HG02610 (cell line): ENCODE data around the gene SYNCRIP.
"Not testable (repeated sequence)": the region's sequence is repeated elsewhere in the genome, so short reads cannot be mapped to it uniquely, and the experiment has no call there.

ENCODE experiments used
- ATAC-seq: cut with Tn5 transposase; IDR thresholded peaks from one replicate; pipeline ENCODE4 v1.9.1; 2021; ENCODE audit warnings: mild to moderate bottlenecking, moderate library complexity; ENCODE audit not compliant: unreplicated experiment

The SYNCRIP gene

GRCh38 chr6:85600713-85601313 is 41.9 kb downstream of the SYNCRIP start:
- no peak for ATAC-seq

GRCh38 chr6:85594197-85594930 is 48.3 kb downstream of the SYNCRIP start:
- ATAC-seq: peak; percentile 15

GRCh38 chr6:85593438-85594196 is 49.1 kb downstream of the SYNCRIP start, which contains the start of gene SNX14:
TSS of gene SNX14 (minus strand) at chr6:85593858. CDS start at chr6:85593718, 140 bp downstream.
- peak; percentile 88 for ATAC-seq

- ATAC-seq: no peak
These were observed 50.7 kb downstream of the SYNCRIP start for GRCh38 chr6:85592033-85592432.

- no peak for ATAC-seq
These were observed 51.5 kb downstream of the SYNCRIP start for GRCh38 chr6:85591207-85591606.

- no peak for ATAC-seq
These were observed 56.9 kb downstream of the SYNCRIP start for GRCh38 chr6:85585741-85586140.

- ATAC-seq: not testable (repeated sequence)
These were observed 59.9 kb downstream of the SYNCRIP start for GRCh38 chr6:85582832-85583231.

GRCh38 chr6:85581572-85581971 is 61.1 kb downstream of the SYNCRIP start:
- no peak for ATAC-seq

- peak; percentile 95 for ATAC-seq
These were observed 61.8 kb downstream of the SYNCRIP start for GRCh38 chr6:85580878-85581267.

- peak; percentile 10 for ATAC-seq
These were observed 62.4 kb downstream of the SYNCRIP start for GRCh38 chr6:85580118-85580877.

GRCh38 chr6:85579581-85579980 is 63.1 kb downstream of the SYNCRIP start:
- no peak for ATAC-seq

- no peak for ATAC-seq
These were observed 66.2 kb downstream of the SYNCRIP start for GRCh38 chr6:85576476-85576875.

GRCh38 chr6:85574932-85575598 is 67.6 kb downstream of the SYNCRIP start:
- no peak for ATAC-seq

- no peak for ATAC-seq
These were observed 73.4 kb downstream of the SYNCRIP start for GRCh38 chr6:85569323-85569722.

- ATAC-seq: no peak
These were observed 74.3 kb downstream of the SYNCRIP start for GRCh38 chr6:85568411-85568810.

- ATAC-seq: no peak
These were observed 77.0 kb downstream of the SYNCRIP start for GRCh38 chr6:85565736-85566135.

- ATAC-seq: not testable (repeated sequence)
These were observed 78.5 kb downstream of the SYNCRIP start for GRCh38 chr6:85564223-85564622.
